Thyroid gland (tissue), 4 donors: Measurements from ENCODE around the gene CSPG4. TPM values are rescaled to one million over a fixed set of nuclear protein-coding genes. Genes with fewer than 3 reads are reported as not detected.

Experiments used
- DNase-seq, 2 donors: peaks; one replicate each; pipeline ENCODE4 v3.0.0-alpha.2; 2019
- H3K27ac ChIP-seq, 3 donors: fragments of 200-600 bp; sonication (generic); 1 replicate in 2 of 3; 2 replicates in 1 of 3; pipeline ENCODE4 v1.5.1; 2016 to 2019; ENCODE audit warnings: mild to moderate bottlenecking in 1 of 3, moderate library complexity in 1 of 3
- H3K27me3 ChIP-seq: fragments of 200-600 bp; sonication (generic); one replicate; pipeline ENCODE4 v1.5.1; 2019
- H3K36me3 ChIP-seq, 2 donors: fragments of 200-600 bp; sonication (generic); one replicate each; pipeline ENCODE4 v1.5.1; 2016 to 2019
- H3K4me1 ChIP-seq, 2 donors: fragments of 200-600 bp; sonication (generic); one replicate each; pipeline ENCODE4 v1.5.1; 2017 to 2019
- H3K4me3 ChIP-seq, 3 donors: fragments of 200-600 bp; sonication (generic); replicated peaks in 1 of 3; 1 replicate in 2 of 3; 2 replicates in 1 of 3; pipeline ENCODE4 v1.5.1; 2016; ENCODE audit warnings: mild to moderate bottlenecking in 1 of 3
- H3K9me3 ChIP-seq: fragments of 200-600 bp; sonication (generic); one replicate; pipeline ENCODE4 v1.5.1; 2017
- POLR2A ChIP-seq, 2 donors: fragments of 450-650 bp; IDR thresholded peaks; one replicate each; pipeline ENCODE4 v1.6.1; 2017; ENCODE audit warnings: antibody characterized with exemption in 2 of 2, mild to moderate bottlenecking in 2 of 2, moderate library complexity in 1 of 2
- WGBS, 2 donors: methylation state at CpG; one replicate each; pipeline ENCODE4 v1.1.5; 2017; 5-methylcytosine and 5-hydroxymethylcytosine counted together
- intact Hi-C: fragments of 100-400 bp; cut with DNase I; formaldehyde crosslinking; loops from one replicate; pipeline ENCODE4 v1.15.1; 2023
- total RNA-seq, 4 donors: library from RNA; depleted of rRNA; stranded (reverse); fragments of >200 nt; gene quantifications; one replicate each; pipeline ENCODE4 v1.2.3, GENCODE V29; 2016
- TF ChIP-seq, protein P1 (sequence below), 6 experiments: fragments of 200-600 bp in 3 of 6; fragments of 450-650 bp in 3 of 6; sonication (generic) in 3 of 6; IDR thresholded peaks; one replicate each; pipeline ENCODE4 v1.5.1; 2016 to 2019; ENCODE audit warnings: antibody characterized with exemption in 6 of 6, mild to moderate bottlenecking in 2 of 6, inconsistent platforms in 1 of 6, moderate library complexity in 1 of 6

Gene CSPG4
- total RNA-seq, 4 donors from 2014 or later: 2.4 to 10.5 (median 3.2) TPM

DNA sequence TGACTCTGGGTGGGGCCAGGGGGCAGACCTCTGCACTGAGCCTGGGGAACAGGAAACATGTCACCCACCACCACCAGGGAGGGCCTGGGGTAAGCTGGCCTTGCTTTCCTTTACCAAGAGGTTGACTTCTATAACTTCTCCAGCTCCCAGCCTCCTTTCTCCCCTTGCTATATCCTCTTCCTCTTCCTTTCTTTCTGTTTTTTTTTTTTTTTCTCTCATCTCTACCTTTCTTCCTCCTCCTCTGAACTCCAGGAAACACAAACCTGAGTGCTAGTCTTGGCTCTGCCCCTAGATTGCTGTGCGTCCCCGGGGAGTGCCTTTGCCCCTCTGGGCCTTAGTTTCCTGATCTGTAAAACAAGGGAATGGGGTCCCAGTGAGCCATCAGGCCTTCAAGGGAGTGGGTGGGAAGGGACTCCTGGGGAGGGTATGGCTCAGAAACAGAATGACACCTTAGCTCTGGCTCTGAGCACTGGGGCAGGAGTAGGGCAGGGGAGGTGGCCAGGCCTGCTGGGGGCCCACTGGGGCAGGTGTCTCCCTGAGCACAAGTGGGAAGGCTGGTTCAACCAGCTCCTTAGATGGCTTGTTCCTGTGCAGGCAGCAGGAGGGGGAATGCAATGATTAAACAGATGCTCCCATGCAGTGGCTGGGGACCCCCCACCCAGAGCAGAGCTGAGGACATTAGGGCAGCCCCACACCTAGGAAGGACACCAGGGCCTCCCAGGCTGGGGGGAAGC, 60.7 kb downstream of the CSPG4 start:
- Histone ChIP-seq H3K4me3 (peak overlapping the region in 1 of 3 donors; percentile 11), H3K27me3 (no peaks in the 10 kb centered on the region), H3K27ac (peak overlapping the region; percentile 18 to 49 (median 45)), H3K9me3 (no peaks in the 10 kb centered on the region), H3K36me3 (peaks cover 3 to 7% of the 10 kb centered on the region in 2 donors), H3K4me1 (peaks cover 41 to 78% of the 10 kb centered on the region in 2 donors)
- DNase-seq: no peak
- TF ChIP-seq POLR2A (IDR thresholded peaks at IDR 0.05): no peak
- TF ChIP-seq, protein P1, sequence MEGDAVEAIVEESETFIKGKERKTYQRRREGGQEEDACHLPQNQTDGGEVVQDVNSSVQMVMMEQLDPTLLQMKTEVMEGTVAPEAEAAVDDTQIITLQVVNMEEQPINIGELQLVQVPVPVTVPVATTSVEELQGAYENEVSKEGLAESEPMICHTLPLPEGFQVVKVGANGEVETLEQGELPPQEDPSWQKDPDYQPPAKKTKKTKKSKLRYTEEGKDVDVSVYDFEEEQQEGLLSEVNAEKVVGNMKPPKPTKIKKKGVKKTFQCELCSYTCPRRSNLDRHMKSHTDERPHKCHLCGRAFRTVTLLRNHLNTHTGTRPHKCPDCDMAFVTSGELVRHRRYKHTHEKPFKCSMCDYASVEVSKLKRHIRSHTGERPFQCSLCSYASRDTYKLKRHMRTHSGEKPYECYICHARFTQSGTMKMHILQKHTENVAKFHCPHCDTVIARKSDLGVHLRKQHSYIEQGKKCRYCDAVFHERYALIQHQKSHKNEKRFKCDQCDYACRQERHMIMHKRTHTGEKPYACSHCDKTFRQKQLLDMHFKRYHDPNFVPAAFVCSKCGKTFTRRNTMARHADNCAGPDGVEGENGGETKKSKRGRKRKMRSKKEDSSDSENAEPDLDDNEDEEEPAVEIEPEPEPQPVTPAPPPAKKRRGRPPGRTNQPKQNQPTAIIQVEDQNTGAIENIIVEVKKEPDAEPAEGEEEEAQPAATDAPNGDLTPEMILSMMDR (IDR thresholded peaks at IDR 0.05): no peak
- intact Hi-C loops: loop anchor here (10.0 kb wide), 1 partner anchor 287 kb away; the partner anchor contains the start of gene MAN2C1
- WGBS, 2 donors: 50 to 73% methylated on average over 2 of the region's 2 CpGs

DNA sequence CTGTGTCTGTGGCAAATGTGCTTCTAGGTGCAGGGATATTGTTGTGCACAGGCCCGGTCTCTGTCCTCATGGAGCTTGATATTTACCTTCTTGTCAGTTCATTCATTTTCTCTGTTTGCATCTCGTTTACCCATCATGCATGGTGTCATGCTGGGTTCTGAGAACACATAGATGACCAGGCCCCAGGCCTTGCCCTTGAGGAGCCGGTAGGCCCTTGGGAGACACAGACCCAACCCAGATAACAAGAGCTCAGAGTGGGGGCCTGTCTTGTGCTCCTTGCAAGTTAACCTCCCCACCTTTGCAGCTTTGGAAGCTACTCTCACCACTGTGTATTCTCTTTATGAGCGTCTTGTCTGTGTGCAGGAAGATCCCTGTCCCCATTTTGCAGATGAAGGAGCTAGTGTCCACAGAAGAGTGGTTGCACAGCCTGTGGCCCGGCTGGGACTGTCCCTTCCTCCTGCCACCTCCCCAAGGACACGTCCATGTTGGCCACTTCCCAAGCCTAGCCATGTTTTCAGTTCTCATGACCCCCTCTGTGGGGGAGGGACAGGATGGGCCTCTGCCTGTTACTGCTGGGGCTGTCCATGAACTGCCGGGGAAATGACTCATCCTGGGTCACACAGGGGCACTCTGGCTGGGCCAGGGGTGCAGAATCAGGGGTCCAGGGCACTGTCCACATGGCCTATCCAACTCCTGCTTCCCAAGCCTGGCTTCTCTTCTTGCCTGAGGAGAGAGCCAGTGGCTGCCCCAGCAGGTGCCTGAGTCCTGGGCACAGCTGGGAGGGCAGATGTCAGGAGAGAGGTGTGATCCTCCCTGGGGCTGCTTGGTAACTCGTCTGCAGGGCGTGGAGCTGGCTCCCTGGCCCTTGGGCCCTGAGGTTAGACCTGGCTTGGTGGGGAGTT, 61.5 kb downstream of the CSPG4 start:
- Histone ChIP-seq H3K36me3 (peaks cover 0 to 7% of the 10 kb centered on the region in 2 donors), H3K4me3 (peak overlapping the region in 1 of 3 donors; percentile 11), H3K4me1 (peaks cover 47 to 81% of the 10 kb centered on the region in 2 donors), H3K9me3 (no peaks in the 10 kb centered on the region), H3K27me3 (no peaks in the 10 kb centered on the region), H3K27ac (peak overlapping the region; percentile 17 to 49 (median 18))
- DNase-seq: peak; percentile 51 to 66
- intact Hi-C loops: loop anchor here (10.0 kb wide), 1 partner anchor 286 kb away; the partner anchor contains the start of gene MAN2C1
- WGBS, 2 donors: 55 to 60% methylated on average over 7 of the region's 9 CpGs
- no peak for TF ChIP-seq POLR2A (IDR thresholded peaks at IDR 0.05)
- TF ChIP-seq, protein P1 (IDR thresholded peaks at IDR 0.05): no peak

DNA sequence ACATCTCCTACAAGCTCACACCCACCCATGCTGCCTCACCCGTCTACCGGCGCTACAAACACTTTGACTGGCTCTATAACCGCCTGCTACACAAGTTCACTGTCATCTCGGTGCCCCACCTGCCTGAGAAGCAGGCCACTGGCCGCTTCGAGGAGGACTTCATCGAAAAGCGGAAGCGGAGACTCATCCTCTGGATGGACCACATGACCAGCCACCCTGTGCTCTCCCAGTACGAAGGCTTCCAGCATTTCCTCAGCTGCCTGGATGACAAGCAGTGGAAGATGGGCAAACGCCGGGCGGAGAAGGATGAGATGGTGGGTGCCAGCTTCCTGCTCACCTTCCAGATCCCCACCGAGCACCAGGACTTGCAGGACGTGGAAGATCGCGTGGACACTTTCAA, 62.8 kb downstream of the CSPG4 start:
- H3K4me3 ChIP-seq: no peak overlapping the region
- intact Hi-C loops: loop anchor here (5.0 to 10.0 kb wide), 2 partner anchors 193 to 285 kb away; partner anchors contain the start of gene MAN2C1
- no peak overlapping the region for H3K27ac ChIP-seq
- H3K4me1 ChIP-seq: peaks cover 43 to 73% of the 10 kb centered on the region in 2 donors
- no peaks in the 10 kb centered on the region for H3K9me3 ChIP-seq
- no peak for DNase-seq
- H3K36me3 ChIP-seq: peaks cover 0 to 7% of the 10 kb centered on the region in 2 donors
- TF ChIP-seq POLR2A (IDR thresholded peaks at IDR 0.05): no peak
- TF ChIP-seq, protein P1 (IDR thresholded peaks at IDR 0.05): no peak
- H3K27me3 ChIP-seq: no peaks in the 10 kb centered on the region
- WGBS, 2 donors: 91 to 97% methylated on average over 14 to 18 of the region's 18 CpGs

DNA sequence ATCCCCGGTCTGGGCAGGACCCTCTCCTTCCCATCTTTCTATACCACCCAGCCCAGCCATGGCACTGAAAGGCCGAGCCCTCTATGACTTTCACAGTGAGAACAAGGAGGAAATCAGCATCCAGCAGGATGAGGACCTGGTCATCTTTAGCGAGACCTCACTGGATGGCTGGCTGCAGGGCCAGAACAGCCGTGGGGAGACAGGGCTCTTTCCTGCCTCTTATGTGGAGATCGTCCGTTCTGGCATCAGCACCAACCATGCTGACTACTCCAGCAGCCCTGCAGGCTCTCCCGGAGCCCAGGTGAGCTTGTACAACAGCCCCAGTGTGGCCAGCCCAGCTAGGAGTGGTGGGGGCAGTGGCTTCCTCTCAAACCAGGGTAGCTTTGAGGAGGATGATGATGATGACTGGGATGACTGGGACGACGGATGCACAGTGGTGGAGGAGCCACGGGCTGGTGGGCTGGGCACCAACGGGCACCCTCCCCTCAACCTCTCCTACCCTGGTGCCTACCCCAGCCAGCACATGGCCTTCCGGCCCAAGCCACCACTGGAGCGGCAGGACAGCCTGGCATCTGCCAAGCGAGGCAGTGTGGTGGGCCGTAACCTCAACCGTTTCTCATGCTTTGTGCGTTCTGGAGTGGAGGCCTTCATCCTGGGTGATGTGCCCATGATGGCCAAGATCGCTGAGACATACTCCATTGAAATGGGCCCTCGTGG, 63.4 kb downstream of the CSPG4 start:
- Histone ChIP-seq H3K9me3 (no peaks in the 10 kb centered on the region), H3K4me3 (peak overlapping the region in 2 of 3 donors; percentile 2 to 83), H3K36me3 (peaks cover 0 to 7% of the 10 kb centered on the region in 2 donors), H3K27ac (peak overlapping the region; percentile 55 to 96 (median 82)), H3K27me3 (no peaks in the 10 kb centered on the region), H3K4me1 (peaks cover 43 to 67% of the 10 kb centered on the region in 2 donors)
- no peak for TF ChIP-seq POLR2A (IDR thresholded peaks at IDR 0.05)
- TF ChIP-seq, protein P1 (IDR thresholded peaks at IDR 0.05): no peak
- no peak for DNase-seq
- intact Hi-C loops: loop anchor here (5.0 kb wide), 1 partner anchor 192 kb away; no protein-coding TSS in a partner anchor
- 69 to 84% methylated on average over 10 to 15 of the region's 19 CpGs for WGBS, 2 donors
